Measurements from ENCODE around the gene LRMDA. TPM values are rescaled to one million over a fixed set of nuclear protein-coding genes. Genes with fewer than 3 reads are reported as not detected.

LRMDA gene
- polyA plus RNA-seq, 3 donors, result 39.8 to 59.6 (median 56.4) TPM

DNA sequence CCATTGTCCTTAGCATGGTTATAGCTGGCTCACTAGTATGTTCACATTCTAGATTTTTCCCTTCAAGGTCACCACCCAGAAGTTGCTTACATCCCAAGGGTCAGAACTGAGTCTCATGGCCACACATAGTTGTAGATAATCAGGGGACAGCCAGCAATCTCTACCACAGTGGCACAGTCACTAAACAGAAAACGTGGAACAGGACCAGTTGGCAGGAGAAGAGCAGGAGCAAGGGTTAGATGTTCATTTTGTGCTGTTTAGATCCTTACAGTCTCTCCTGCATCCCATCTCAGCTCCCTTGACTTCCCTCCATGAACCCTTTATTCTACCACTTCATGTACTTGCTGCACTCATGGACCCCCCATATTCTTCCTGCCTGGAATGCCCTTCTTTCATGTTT lies 73.9 kb downstream of the LRMDA start:
- Histone ChIP-seq H3K9ac (ENCODE audit: insufficient read depth, low read length, poor library complexity, severe bottlenecking) (no peak overlapping the region), H4K20me1 (ENCODE audit: insufficient read depth, low read length) (peaks cover 44% of the 10 kb centered on the region), H3K4me2 (replicated peaks; ENCODE audit: extremely low read depth, low read length, poor library complexity, severe bottlenecking) (no peak overlapping the region), H3K4me1 (ENCODE audit: control insufficient read depth in 1 of 2, insufficient read depth in 2 of 2, low read length in 2 of 2) (peaks cover 33 to 43% of the 10 kb centered on the region in 2 donors), H3K27ac (ENCODE audit: low read depth in 1 of 2, low read length in 2 of 2) (no peak overlapping the region), H3K27me3 (ENCODE audit: control insufficient read depth in 2 of 2, insufficient read depth in 2 of 2, low read length in 2 of 2) (no peaks in the 10 kb centered on the region), H3K4me3 (replicated peaks in 1 of 3; ENCODE audit: low read depth in 2 of 3, low read length in 3 of 3) (no peak overlapping the region), H2AFZ (ENCODE audit: insufficient read depth, low read depth, low read length, poor library complexity, severe bottlenecking) (no peak overlapping the region), H3K9me3 (replicated peaks in 1 of 2; ENCODE audit: control insufficient read depth in 1 of 2, insufficient read depth in 1 of 2, low read length in 2 of 2) (peaks cover 0 to 4% of the 10 kb centered on the region in 2 donors), H3K36me3 (replicated peaks in 1 of 2; ENCODE audit: control insufficient read depth in 1 of 2, insufficient read depth in 2 of 2, low read length in 2 of 2) (peaks cover 0 to 7% of the 10 kb centered on the region in 2 donors), H3K79me2 (ENCODE audit: insufficient read depth, low read length) (peaks cover 73% of the 10 kb centered on the region)
- Mint-ChIP-seq H3K9me3 (peaks cover 0 to 5% (median 2%) of the 10 kb centered on the region in 7 donors), H3K36me3 (peaks cover 23 to 27% of the 10 kb centered on the region in 2 donors), H3K4me3 (no peak overlapping the region), H3K4me1 (peaks cover 55% of the 10 kb centered on the region), H3K27ac (peak overlapping the region in 1 of 7 donors; percentile 28), H3K27me3 (ENCODE audit: low read depth in 3 of 3) (no peaks in the 10 kb centered on the region)
- no CpG with 5 or more reads among the region's 1 CpG for WGBS (ENCODE audit: insufficient coverage)
- no peak for DNase-seq
- TF ChIP-seq, protein P1, sequence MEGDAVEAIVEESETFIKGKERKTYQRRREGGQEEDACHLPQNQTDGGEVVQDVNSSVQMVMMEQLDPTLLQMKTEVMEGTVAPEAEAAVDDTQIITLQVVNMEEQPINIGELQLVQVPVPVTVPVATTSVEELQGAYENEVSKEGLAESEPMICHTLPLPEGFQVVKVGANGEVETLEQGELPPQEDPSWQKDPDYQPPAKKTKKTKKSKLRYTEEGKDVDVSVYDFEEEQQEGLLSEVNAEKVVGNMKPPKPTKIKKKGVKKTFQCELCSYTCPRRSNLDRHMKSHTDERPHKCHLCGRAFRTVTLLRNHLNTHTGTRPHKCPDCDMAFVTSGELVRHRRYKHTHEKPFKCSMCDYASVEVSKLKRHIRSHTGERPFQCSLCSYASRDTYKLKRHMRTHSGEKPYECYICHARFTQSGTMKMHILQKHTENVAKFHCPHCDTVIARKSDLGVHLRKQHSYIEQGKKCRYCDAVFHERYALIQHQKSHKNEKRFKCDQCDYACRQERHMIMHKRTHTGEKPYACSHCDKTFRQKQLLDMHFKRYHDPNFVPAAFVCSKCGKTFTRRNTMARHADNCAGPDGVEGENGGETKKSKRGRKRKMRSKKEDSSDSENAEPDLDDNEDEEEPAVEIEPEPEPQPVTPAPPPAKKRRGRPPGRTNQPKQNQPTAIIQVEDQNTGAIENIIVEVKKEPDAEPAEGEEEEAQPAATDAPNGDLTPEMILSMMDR (IDR thresholded peaks at IDR 0.05), result no peak
- intact Hi-C loops (cut with micrococcal nuclease), result no loop called here

DNA sequence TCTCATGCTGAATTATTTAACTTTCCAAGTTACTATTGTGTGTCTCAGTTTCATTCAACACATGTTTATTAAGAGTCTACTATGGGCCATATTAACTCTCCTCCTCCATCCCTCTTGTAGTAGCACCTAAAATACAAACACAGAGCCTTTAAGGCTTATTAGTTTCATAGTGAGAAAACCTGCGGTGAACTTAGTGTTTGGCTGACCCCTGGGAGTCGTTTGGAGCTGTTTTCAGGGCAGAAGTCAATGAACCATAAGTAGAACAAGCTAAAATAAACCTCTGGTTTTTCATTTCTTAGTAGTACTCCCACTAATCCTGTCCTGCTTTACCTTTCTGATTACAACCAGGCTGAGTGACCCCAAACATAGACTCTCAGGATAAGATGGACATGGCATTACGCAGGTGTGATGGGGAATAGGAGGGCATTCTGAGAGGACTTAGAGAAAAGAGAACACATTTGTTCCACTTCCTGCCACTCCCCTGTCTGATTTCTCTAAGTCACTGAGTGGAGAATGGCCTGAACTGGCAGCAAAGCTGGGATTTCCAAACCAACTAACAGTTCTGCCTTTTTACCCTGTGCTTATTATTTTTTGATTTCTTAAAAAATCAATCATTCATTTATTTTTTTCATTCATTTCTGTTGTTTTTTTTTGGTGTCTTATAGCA lies 74.5 kb downstream of the LRMDA start:
- DNase-seq, result peak in 2 of 3 donors; percentile 40 to 49
- H3K4me3 ChIP-seq (replicated peaks in 1 of 3; ENCODE audit: low read depth in 2 of 3, low read length in 3 of 3), result no peak overlapping the region
- H3K79me2 ChIP-seq (ENCODE audit: insufficient read depth, low read length), result peaks cover 75% of the 10 kb centered on the region
- 100% methylated on average over 1 of the region's 3 CpGs for WGBS (ENCODE audit: insufficient coverage)
- H3K36me3 ChIP-seq (replicated peaks in 1 of 2; ENCODE audit: control insufficient read depth in 1 of 2, insufficient read depth in 2 of 2, low read length in 2 of 2), result peaks cover 0 to 7% of the 10 kb centered on the region in 2 donors
- intact Hi-C loops (cut with micrococcal nuclease), result no loop called here
- H3K9ac ChIP-seq (ENCODE audit: insufficient read depth, low read length, poor library complexity, severe bottlenecking), result no peak overlapping the region
- peaks cover 21 to 28% of the 10 kb centered on the region in 2 donors for H3K36me3 Mint-ChIP-seq
- no peaks in the 10 kb centered on the region for H3K9me3 ChIP-seq (replicated peaks in 1 of 2; ENCODE audit: control insufficient read depth in 1 of 2, insufficient read depth in 1 of 2, low read length in 2 of 2)
- peaks cover 60% of the 10 kb centered on the region for H3K4me1 Mint-ChIP-seq
- H3K4me1 ChIP-seq (ENCODE audit: control insufficient read depth in 1 of 2, insufficient read depth in 2 of 2, low read length in 2 of 2), result peaks cover 37 to 46% of the 10 kb centered on the region in 2 donors
- H3K9me3 Mint-ChIP-seq, result no peaks in the 10 kb centered on the region
- TF ChIP-seq, protein P1 (IDR thresholded peaks at IDR 0.05), result no peak
- H3K4me3 Mint-ChIP-seq, result no peak overlapping the region
- H3K27me3 ChIP-seq (ENCODE audit: control insufficient read depth in 2 of 2, insufficient read depth in 2 of 2, low read length in 2 of 2), result no peaks in the 10 kb centered on the region
- H2AFZ ChIP-seq (ENCODE audit: insufficient read depth, low read depth, low read length, poor library complexity, severe bottlenecking), result no peak overlapping the region
- no peak overlapping the region for H3K4me2 ChIP-seq (replicated peaks; ENCODE audit: extremely low read depth, low read length, poor library complexity, severe bottlenecking)
- H3K27me3 Mint-ChIP-seq (ENCODE audit: low read depth in 3 of 3), result no peaks in the 10 kb centered on the region
- H4K20me1 ChIP-seq (ENCODE audit: insufficient read depth, low read length), result peaks cover 49% of the 10 kb centered on the region
- H3K27ac Mint-ChIP-seq, result peak overlapping the region; percentile 10 to 86 (median 74)
- peak overlapping the region in 1 of 2 donors; percentile 58 for H3K27ac ChIP-seq (ENCODE audit: low read depth in 1 of 2, low read length in 2 of 2)

All from CD14-positive monocyte (primary cell).